TTC549 (cell line): Measurements from ENCODE around the gene PLEKHF1.
"Not testable (repeated sequence)": the region's sequence is repeated elsewhere in the genome, so short reads cannot be mapped to it uniquely, and the experiment has no call there.

Source experiments
- FAIRE-seq: peaks from 2 replicates; lab custom pipeline; 2012; peaks lifted over from hg19 to GRCh38; lab: Jason Lieb, UNC

Gene PLEKHF1

GRCh38 chr19:29702963-29703320 is 37.7 kb downstream of the PLEKHF1 start:
- FAIRE-seq: no peak

GRCh38 chr19:29704562-29705558 is 39.6 kb downstream of the PLEKHF1 start:
- FAIRE-seq: no peak

- no peak for FAIRE-seq
Observed at GRCh38 chr19:29705706-29706105, 40.4 kb downstream of the PLEKHF1 start.

GRCh38 chr19:29706635-29707034 is 41.4 kb downstream of the PLEKHF1 start:
- FAIRE-seq: no peak

GRCh38 chr19:29708554-29709439 is 43.5 kb downstream of the PLEKHF1 start:
- FAIRE-seq: no peak

- not testable (repeated sequence) for FAIRE-seq
Observed at GRCh38 chr19:29709440-29709798, 44.2 kb downstream of the PLEKHF1 start.

GRCh38 chr19:29711584-29712132 is 46.4 kb downstream of the PLEKHF1 start:
- FAIRE-seq: no peak

- no peak for FAIRE-seq
Observed at GRCh38 chr19:29712744-29713516, 47.7 kb downstream of the PLEKHF1 start.

GRCh38 chr19:29714371-29714952 is 49.2 kb downstream of the PLEKHF1 start:
- no peak for FAIRE-seq

- no peak for FAIRE-seq
Observed at GRCh38 chr19:29714953-29715700, 49.9 kb downstream of the PLEKHF1 start, which contains the start of gene C19orf12. C19orf12 (minus strand) TSS chr19:29715261; CDS start chr19:29708413, 6,848 bp downstream.

- FAIRE-seq: no peak
Observed at GRCh38 chr19:29715701-29716581, 50.7 kb downstream of the PLEKHF1 start.

GRCh38 chr19:29717051-29717450 is 51.8 kb downstream of the PLEKHF1 start:
- FAIRE-seq: no peak

- no peak for FAIRE-seq
Observed at GRCh38 chr19:29724102-29724641, 58.9 kb downstream of the PLEKHF1 start.

GRCh38 chr19:29724746-29725145 is 59.5 kb downstream of the PLEKHF1 start:
- FAIRE-seq: no peak
